Cortex of kidney (tissue), 1 donor: ENCODE measurements around the gene MASP1.
"Not testable (repeated sequence)": the region's sequence is repeated elsewhere in the genome, so short reads cannot be mapped to it uniquely, and the experiment has no call there.

ENCODE experiments used
- DNase-seq: peaks from one replicate; lab custom pipeline; 2025; lab: John Stamatoyannopoulos, UW

Gene MASP1

GRCh38 chr3:187227658-187228258 lies 63.8 kb downstream of the MASP1 start:
- no peak for DNase-seq

- DNase-seq, result no peak
These were observed 67.7 kb downstream of the MASP1 start for GRCh38 chr3:187223799-187224198.

DNA sequence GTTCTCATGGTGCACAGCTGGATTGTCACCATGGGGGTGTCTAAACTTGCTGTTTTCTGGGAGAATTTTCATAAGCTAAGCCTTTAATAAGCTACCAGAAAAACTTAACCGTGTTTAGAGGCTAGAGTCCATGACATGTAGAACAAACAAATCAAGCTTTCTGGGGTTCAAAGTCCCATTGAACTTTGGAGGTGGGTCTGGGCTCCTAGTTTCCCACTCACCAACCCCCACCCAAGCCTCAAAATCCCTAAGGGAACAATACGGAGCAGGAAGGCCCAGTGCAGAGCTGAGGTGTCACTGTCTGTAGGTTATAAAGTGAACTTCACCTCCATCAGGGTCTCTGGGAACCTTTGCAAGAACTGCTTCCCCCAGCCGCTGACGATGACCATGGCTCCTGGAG lies 68.7 kb downstream of the MASP1 start:
- DNase-seq, result no peak

DNA sequence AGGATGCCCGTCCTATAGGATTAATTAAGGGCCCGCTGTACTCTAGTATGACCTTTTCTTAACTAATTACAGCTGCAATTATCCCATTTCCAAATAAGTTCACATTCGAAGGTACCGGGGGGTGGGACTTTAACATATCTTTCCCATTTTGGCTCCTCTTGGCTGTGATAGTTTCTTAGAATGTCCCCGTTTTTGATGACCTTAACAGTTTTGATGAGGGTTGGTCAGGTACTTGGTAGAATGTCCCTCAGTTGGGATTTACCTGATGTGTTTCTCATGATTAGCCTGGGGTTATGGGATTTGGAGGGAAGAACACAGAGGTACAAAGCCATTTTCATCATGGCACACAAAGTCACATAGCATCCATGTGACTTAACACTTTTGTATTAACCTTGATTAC lies 76.1 kb downstream of the MASP1 start:
- no peak for DNase-seq

GRCh38 chr3:187213616-187214015 lies 77.9 kb downstream of the MASP1 start:
- no peak for DNase-seq

GRCh38 chr3:187212705-187213104 lies 78.8 kb downstream of the MASP1 start:
- DNase-seq, result no peak

GRCh38 chr3:187212196-187212545 lies 79.4 kb downstream of the MASP1 start:
- DNase-seq, result no peak

DNA sequence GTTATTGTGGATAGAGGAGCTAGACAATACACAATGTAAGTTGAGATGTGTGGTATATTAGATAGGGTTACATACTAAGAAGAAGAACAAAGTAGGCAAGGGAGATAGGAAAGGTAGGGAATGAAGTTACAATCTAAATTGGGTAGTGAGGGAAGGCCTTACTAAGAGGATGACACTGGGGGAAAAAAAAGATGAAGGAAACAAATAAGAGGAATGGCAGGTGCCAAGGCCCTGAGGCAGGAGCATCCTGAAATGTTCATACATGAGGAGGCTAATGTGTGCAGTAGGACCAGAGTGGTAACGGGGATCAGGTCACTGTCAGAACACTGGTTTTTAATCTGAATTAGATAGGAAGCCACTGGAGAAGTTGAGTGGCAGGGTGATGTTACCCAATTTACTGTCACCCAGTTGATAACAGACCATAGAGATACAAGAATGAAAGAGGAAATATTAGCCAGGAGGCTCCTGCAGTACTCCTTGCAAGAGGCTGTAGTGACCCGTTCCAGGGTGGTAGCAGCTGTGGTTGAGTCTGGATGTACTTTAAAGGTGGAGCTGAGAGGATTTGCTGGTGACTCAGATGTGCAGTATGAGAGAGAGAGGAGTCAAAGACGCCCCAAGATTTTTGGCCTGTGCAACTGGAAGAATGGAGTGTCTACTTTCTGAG lies 79.9 kb downstream of the MASP1 start:
- DNase-seq, result no peak

GRCh38 chr3:187210545-187211327 lies 80.8 kb downstream of the MASP1 start:
- DNase-seq, result no peak

- no peak for DNase-seq
These were observed 81.4 kb downstream of the MASP1 start for GRCh38 chr3:187210091-187210490.

DNA sequence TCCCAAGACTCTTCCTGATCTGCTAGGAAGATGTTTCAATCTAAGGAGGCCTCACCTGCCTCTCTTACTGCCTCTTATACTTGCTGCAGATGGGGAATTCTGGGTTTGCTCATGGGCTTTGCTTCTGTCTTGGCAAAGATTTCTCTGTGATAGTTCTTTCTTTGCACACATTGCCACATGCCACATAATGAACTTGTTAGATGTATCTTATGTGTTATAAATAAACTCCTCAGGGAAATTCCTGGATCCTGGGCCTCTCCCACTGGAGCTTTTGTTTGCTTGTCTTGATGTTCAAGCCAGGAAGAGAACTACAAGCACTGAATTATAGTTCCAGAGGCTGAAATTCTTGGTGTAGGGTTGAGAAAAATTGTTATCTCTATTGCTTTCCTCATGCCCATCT lies 82.0 kb downstream of the MASP1 start:
- DNase-seq, result no peak

- DNase-seq, result no peak
These were observed 83.4 kb downstream of the MASP1 start for GRCh38 chr3:187208159-187208558.

DNA sequence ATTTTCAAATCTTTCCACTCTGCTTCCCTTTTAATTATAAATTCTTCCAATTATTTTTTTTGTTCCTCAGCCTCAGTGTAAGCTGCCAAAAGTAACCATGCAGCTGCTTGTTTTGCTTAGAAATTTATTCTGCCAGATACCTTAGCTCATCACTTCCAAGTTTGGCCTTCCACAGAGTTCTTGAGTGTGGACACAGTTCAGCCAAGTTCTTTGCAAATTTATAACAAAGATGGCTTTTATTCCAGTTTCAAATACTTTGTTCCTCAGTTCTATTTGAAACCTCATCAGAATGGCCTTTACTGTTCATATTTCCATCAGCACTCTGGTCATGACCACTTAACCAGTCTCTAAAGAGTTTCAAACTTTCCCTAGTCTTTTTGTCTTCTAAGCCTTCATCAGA lies 83.9 kb downstream of the MASP1 start:
- no peak for DNase-seq

GRCh38 chr3:187207062-187207461 lies 84.5 kb downstream of the MASP1 start:
- no peak for DNase-seq

GRCh38 chr3:187205683-187206082 lies 85.9 kb downstream of the MASP1 start:
- no peak for DNase-seq

- not testable (repeated sequence) for DNase-seq
These were observed 92.0 kb downstream of the MASP1 start for GRCh38 chr3:187199463-187200050.

- DNase-seq, result no peak
These were observed 93.0 kb downstream of the MASP1 start for GRCh38 chr3:187198490-187198889.

DNA sequence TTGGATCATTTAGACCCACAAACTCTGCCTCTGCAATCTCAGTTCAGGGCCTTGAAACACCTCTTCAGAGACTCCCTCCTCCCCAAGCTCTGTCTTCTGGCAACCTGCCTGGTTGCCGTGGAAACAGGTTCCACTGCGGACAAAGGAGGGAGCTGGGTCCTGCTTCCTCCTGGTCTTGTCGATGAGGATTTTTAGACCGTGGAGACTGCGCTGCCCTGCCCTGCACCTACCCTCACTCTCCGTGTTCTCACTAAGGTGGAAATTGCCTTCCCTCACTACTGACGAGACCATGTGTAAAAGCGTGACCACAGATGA lies 94.2 kb downstream of the MASP1 start, which contains the start of gene RTP1:
Gene RTP1 (plus strand): TSS at position 152 of the 315 bp plus-strand sequence. CDS start 30 bp downstream, at position 182.
- DNase-seq, result no peak

- no peak for DNase-seq
These were observed 94.8 kb downstream of the MASP1 start for GRCh38 chr3:187196573-187197334.

GRCh38 chr3:187193181-187193580 lies 98.4 kb downstream of the MASP1 start:
- DNase-seq, result no peak

DNA sequence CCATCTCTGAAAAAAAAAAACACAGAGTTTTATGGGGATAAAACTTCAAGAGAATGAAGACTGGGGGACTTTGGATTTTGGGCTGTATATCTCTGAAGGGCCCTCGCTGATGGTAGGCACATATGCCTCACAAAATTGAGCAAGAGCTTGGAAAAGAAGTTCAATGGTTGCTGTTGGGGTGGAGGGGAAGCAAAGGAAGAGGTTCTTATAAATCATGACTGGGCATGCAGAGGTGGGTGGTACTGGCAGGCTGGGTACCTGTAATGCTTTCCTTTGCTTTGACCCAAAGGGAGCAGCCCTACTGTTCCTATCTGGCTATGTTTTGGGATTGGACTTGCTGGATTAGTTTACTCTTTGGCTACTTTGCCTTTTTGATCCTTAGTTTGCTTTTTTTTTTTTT lies 100.3 kb downstream of the MASP1 start:
- no peak for DNase-seq

DNA sequence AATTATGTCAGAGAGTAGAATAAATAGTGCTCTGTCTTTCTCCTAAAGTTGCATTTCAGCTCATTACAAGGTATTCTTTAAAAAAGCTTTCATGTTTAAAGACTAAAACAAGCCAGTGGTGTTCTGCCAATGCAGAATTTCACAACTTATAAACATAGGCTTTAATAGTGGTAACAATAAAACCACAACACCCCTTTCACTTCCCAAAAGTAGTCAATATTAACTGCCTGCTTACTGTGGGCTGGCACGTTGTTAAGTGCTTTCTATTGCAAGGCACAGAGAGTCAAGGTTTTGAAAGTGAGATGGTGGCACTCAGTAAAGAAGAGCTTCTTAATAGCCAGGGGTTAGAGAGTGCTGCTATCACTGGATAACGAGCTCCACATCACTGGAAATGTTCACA lies 102.6 kb downstream of the MASP1 start:
- no peak for DNase-seq
